Activated CD8-positive, alpha-beta memory T cell treated with anti-CD3 and anti-CD28 coated beads, Interleukin-2, amount 10 ng/mL, durations not matched to agents 7 days and 5 days (primary cell): ENCODE measurements around the gene RPS17. TPM values are rescaled to one million over a fixed set of nuclear protein-coding genes. Genes with fewer than 3 reads are reported as not detected.

Source experiments
- ATAC-seq: fragments of 150-1000 bp; cut with Tn5 transposase; one replicate; pipeline ENCODE4 v1.10.0; 2021; ENCODE audit warnings: moderate library complexity
- CTCF ChIA-PET: fragments of 350-600 bp; sonication (Branson Sonifier 250); formaldehyde crosslinking; loops from one replicate; lab custom pipeline; 2021; ENCODE audit warnings: antibody characterized with exemption; lab: Charles Lee
- DNase-seq: peaks from one replicate; pipeline ENCODE4 v3.0.0-alpha.2; 2020
- H3K27ac Mint-ChIP-seq: one replicate; pipeline ENCODE4 v1.8.0; 2021; ENCODE audit warnings: mild to moderate bottlenecking, mixed read lengths
- H3K27me3 Mint-ChIP-seq: one replicate; pipeline ENCODE4 v1.8.0; 2021; ENCODE audit warnings: mixed read lengths
- H3K36me3 Mint-ChIP-seq: one replicate; pipeline ENCODE4 v1.8.0; 2021; ENCODE audit warnings: mild to moderate bottlenecking, mixed read lengths
- H3K4me1 Mint-ChIP-seq: one replicate; pipeline ENCODE4 v1.8.0; 2021; ENCODE audit warnings: mixed read lengths
- H3K4me3 Mint-ChIP-seq: one replicate; pipeline ENCODE4 v1.8.0; 2021; ENCODE audit warnings: mild to moderate bottlenecking, moderate library complexity, mixed read lengths
- H3K9me3 Mint-ChIP-seq: one replicate; pipeline ENCODE4 v1.8.0; 2022; ENCODE audit warnings: low read depth, mixed read lengths
- total RNA-seq, 2 experiments: library from RNA; stranded (reverse); gene quantifications; one replicate each; pipeline ENCODE4 v1.2.3, GENCODE V29; 2021

RPS17 gene
- total RNA-seq = 1,000 to 10,000 TPM; 1,238 to 1,479 TPM

DNA sequence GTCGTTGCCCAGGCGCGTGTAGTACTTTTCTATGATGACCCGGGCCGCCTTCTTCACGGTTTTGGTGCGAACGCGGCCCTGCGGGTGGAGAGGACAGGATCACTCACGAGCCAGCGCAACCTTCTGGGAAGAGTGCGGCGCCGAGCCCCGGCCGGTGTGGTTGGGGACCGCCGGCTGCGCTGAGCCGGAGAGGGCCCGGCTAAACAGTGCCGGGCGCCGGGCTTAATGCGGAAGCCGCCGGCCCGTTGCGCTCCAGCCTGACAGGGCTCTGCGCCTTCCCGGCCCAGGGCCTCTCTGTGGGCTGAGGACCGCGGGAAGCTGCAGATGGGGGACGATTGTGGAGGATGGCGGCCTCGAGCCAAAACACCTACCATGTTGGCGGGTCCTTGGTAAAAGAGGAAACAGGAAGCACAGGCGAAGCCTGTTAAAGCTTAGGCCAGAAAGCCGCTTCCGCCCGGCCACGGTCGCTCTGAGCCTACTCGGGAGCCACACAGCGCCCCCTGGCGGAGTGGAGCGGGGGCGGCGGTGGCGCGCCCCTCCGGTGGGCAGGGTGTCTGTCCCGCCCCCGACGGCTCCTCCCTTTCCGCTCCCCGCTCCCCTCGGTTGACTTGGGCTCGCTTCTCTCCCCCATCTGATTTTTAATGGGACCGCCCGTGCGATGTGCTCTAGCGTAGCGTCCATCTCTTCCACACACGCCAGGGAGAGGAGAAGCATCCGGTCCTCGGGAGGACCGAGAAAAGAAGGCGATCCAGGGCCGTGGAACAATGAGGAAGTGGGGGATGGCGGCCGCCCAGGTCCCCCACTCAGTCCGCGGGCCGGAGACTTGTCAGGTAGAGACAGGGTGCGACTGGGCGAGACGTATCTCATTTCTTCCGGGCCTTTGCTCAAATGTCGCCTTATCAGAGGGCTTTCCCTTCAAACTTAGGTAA lies at the start of gene RPS17:
Gene RPS17, minus strand, starts transcription at position 403 of the 929 bp plus-strand sequence. Its CDS starts 29 bp downstream, at position 374.
- peaks cover 46% of the 10 kb centered on the region for H3K36me3 Mint-ChIP-seq

GRCh38 chr15:82587805-82588204 lies 47.5 kb upstream of the RPS17 start:
- CTCF ChIA-PET = no interaction called here
- Mint-ChIP-seq H3K4me3 (no peak overlapping the region), H3K36me3 (no peaks in the 10 kb centered on the region), H3K27ac (no peak overlapping the region), H3K27me3 (peaks cover 37% of the 10 kb centered on the region), H3K9me3 (no peaks in the 10 kb centered on the region), H3K4me1 (no peaks in the 10 kb centered on the region)
- DNase-seq = no peak
- ATAC-seq = no peak

More for the DNA sequence above, at the start of gene RPS17:
- ATAC-seq (peak; percentile 96), DNase-seq (peak; percentile 97)
- Mint-ChIP-seq H3K4me1 (peaks cover 40% of the 10 kb centered on the region), H3K9me3 (no peaks in the 10 kb centered on the region), H3K4me3 (peak within 1 kb of the TSS; percentile 90), H3K27ac (peak within 1 kb of the TSS; percentile 96), H3K27me3 (peaks cover 14% of the 10 kb centered on the region)
- CTCF ChIA-PET = interaction anchor here (0.7 to 6.9 kb wide), 9 partner anchors 9 to 666 kb away, joined by 3 to 75 read pairs (median 4); partner anchors contain the start of genes C15orf40 and RAMAC

GRCh38 chr15:82585072-82585471 lies 44.8 kb upstream of the RPS17 start:
- no peaks in the 10 kb centered on the region for H3K4me1 Mint-ChIP-seq
- ATAC-seq = no peak
- no peak overlapping the region for H3K4me3 Mint-ChIP-seq
- CTCF ChIA-PET = interaction anchor here (1.3 kb wide), 1 partner anchor 13 kb away, joined by 3 read pairs; no protein-coding TSS in a partner anchor
- no peak for DNase-seq
- no peaks in the 10 kb centered on the region for H3K9me3 Mint-ChIP-seq
- peaks cover 31% of the 10 kb centered on the region for H3K27me3 Mint-ChIP-seq
- no peak overlapping the region for H3K27ac Mint-ChIP-seq
- H3K36me3 Mint-ChIP-seq = no peaks in the 10 kb centered on the region

GRCh38 chr15:82580713-82581112 lies 40.5 kb upstream of the RPS17 start:
- Mint-ChIP-seq H3K4me3 (no peak overlapping the region), H3K9me3 (no peaks in the 10 kb centered on the region), H3K36me3 (no peaks in the 10 kb centered on the region), H3K4me1 (no peaks in the 10 kb centered on the region), H3K27ac (no peak overlapping the region), H3K27me3 (peaks cover 14% of the 10 kb centered on the region)
- no peak for DNase-seq
- no peak for ATAC-seq
- CTCF ChIA-PET = interaction anchor here (0.6 kb wide), 1 partner anchor 40 kb away, joined by 3 read pairs; no protein-coding TSS in a partner anchor

DNA sequence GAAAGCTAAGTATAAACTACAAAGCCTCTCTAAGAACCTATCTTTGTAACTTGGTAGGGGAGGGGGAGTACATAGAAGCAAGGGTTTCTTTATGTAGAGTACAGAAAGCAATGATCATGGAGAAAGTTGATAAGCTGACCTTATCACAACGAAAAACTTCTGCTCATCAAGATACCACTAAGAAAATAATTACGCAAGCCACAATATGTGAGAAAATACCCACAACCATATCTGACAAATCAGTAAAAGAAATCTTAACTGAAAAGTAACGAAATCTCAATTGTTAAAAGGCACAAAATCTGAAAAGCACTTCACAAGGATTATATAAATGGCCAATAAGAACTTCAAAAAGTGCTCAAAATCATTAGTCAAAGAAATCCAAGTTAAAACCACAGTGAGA lies 35.1 kb upstream of the RPS17 start:
- no peak overlapping the region for H3K27ac Mint-ChIP-seq
- H3K36me3 Mint-ChIP-seq = no peaks in the 10 kb centered on the region
- H3K4me1 Mint-ChIP-seq = no peaks in the 10 kb centered on the region
- ATAC-seq (no peak), DNase-seq (no peak)
- peaks cover 30% of the 10 kb centered on the region for H3K27me3 Mint-ChIP-seq
- CTCF ChIA-PET = interaction anchor here (0.7 kb wide), 1 partner anchor 68 kb away, joined by 3 read pairs; no protein-coding TSS in a partner anchor
- H3K9me3 Mint-ChIP-seq = no peaks in the 10 kb centered on the region
- no peak overlapping the region for H3K4me3 Mint-ChIP-seq

DNA sequence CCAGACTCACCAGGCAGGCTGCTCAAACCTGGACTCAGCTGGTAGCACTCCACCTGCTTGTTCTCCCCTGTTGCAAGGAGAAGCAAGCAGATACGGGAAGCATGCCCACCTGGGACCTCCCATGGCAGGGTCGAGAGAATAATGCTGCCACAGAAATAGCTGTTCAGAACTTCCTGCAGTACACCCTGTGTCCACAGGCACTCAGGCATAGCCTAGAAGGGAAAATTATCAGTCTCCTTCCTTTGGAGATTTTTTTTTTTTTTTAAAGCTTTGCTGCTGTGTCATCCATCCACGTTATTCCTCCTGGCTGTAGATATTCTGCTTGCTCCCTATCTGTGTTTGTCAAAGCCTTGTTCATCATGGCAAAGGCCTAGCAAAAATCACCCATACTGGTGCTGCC lies 32.7 kb upstream of the RPS17 start:
- H3K9me3 Mint-ChIP-seq = no peaks in the 10 kb centered on the region
- no peak overlapping the region for H3K4me3 Mint-ChIP-seq
- CTCF ChIA-PET = no interaction called here

DNA sequence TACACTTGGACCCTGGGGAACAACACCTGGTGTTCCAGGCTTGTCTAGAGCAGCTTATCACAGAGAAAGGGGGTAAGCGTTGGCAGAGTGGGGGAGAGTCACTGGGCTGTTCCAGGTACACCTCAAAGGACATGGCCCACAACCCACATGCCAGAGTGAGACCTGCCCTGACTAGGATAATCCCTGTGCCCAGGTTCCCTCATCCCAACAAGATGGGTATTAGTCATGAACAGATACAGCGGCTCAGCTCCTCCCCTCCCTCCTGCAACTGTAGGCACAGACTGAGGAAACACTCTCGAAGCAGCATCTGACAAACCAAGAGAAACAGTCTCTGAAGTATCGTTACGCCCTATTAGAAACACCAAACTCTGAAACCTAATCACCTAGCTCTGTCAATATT lies 32.1 kb upstream of the RPS17 start:
- H3K4me3 Mint-ChIP-seq = no peak overlapping the region
- no peaks in the 10 kb centered on the region for H3K9me3 Mint-ChIP-seq
- no peak for ATAC-seq
- CTCF ChIA-PET = interaction anchor here (0.9 kb wide), 1 partner anchor 12 kb away, joined by 3 read pairs; no protein-coding TSS in a partner anchor
- H3K4me1 Mint-ChIP-seq = no peaks in the 10 kb centered on the region
- no peak for DNase-seq
- no peak overlapping the region for H3K27ac Mint-ChIP-seq
- peaks cover 30% of the 10 kb centered on the region for H3K27me3 Mint-ChIP-seq
- no peaks in the 10 kb centered on the region for H3K36me3 Mint-ChIP-seq

More for the DNA sequence above, 32.7 kb upstream of the RPS17 start:
- no peaks in the 10 kb centered on the region for H3K36me3 Mint-ChIP-seq
- H3K27ac Mint-ChIP-seq = no peak overlapping the region
- DNase-seq (no peak), ATAC-seq (no peak)
- no peaks in the 10 kb centered on the region for H3K4me1 Mint-ChIP-seq
- peaks cover 30% of the 10 kb centered on the region for H3K27me3 Mint-ChIP-seq

- no peak for ATAC-seq
- H3K27me3 Mint-ChIP-seq = peaks cover 30% of the 10 kb centered on the region
- H3K36me3 Mint-ChIP-seq = no peaks in the 10 kb centered on the region
- no peaks in the 10 kb centered on the region for H3K4me1 Mint-ChIP-seq
- no peaks in the 10 kb centered on the region for H3K9me3 Mint-ChIP-seq
- no peak overlapping the region for H3K27ac Mint-ChIP-seq
- CTCF ChIA-PET = interaction anchor here (0.9 kb wide), 1 partner anchor 13 kb away, joined by 3 read pairs; no protein-coding TSS in a partner anchor
- H3K4me3 Mint-ChIP-seq = no peak overlapping the region
- no peak for DNase-seq
Measured at GRCh38 chr15:82571722-82572222, 31.5 kb upstream of the RPS17 start.

DNA sequence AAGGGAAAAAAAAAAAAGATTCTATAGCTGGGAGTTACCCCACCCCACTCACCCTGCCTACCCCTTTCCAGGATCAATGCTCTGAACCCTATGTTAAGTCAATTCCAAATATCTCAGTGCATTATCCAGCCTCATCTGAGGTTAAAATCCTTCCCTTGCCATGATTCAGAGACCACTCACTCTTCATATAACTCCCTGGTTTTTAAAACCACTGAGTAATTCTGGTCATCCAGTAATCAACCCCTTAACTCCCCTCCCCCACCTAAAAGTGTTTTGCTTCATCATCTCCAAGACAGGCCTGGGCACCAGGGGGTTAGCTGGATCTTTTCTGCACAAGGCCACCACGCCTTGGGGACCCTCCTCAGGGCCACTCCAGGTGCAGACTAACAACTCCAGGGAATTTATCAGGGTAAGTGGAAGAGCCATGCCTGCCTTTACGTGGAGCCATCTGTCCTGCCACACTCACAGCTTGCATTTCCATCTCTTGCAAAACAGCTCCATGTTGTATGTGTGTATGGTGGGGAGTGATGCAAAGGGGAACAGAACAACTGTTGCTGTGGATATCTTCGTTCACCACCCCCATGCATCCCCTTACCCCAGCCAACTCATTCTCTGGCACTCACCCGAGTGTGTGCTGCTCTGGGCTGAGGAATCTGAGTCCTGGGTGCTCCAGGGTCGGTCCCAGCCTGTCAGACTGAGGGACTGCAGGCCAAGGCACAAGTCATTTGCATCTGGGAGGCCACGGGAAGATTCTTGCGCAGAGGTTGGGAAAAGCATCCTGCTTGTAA lies 30.7 kb upstream of the RPS17 start:
- H3K27ac Mint-ChIP-seq = no peak overlapping the region
- peaks cover 27% of the 10 kb centered on the region for H3K27me3 Mint-ChIP-seq
- no peak for ATAC-seq
- no peak overlapping the region for H3K4me3 Mint-ChIP-seq
- no peaks in the 10 kb centered on the region for H3K9me3 Mint-ChIP-seq
- DNase-seq = no peak
- no peaks in the 10 kb centered on the region for H3K36me3 Mint-ChIP-seq
- CTCF ChIA-PET = no interaction called here
- no peaks in the 10 kb centered on the region for H3K4me1 Mint-ChIP-seq

DNA sequence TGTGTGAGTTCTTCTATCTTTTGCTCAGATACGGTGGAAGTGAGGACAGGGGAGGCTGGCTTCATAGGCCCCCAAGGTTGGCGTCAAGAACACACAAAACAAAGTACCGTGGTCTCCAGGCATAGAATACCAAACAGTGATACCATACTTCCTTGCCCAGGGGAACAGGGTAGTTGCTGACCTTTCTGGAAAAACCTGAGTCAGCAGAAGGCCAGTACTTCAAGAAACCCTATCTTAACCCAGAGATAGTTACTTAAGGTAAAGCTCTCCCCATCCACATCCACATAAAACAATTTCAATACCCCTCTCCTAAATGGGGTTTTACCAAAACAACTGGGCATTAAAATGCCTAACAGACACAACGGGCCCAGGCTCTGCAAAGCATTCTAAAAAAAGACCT lies 29.6 kb upstream of the RPS17 start:
- peaks cover 20% of the 10 kb centered on the region for H3K27me3 Mint-ChIP-seq
- no peak overlapping the region for H3K4me3 Mint-ChIP-seq
- DNase-seq (no peak), ATAC-seq (no peak)
- no peak overlapping the region for H3K27ac Mint-ChIP-seq
- CTCF ChIA-PET = no interaction called here
- H3K4me1 Mint-ChIP-seq = no peaks in the 10 kb centered on the region
- no peaks in the 10 kb centered on the region for H3K9me3 Mint-ChIP-seq
- H3K36me3 Mint-ChIP-seq = no peaks in the 10 kb centered on the region

DNA sequence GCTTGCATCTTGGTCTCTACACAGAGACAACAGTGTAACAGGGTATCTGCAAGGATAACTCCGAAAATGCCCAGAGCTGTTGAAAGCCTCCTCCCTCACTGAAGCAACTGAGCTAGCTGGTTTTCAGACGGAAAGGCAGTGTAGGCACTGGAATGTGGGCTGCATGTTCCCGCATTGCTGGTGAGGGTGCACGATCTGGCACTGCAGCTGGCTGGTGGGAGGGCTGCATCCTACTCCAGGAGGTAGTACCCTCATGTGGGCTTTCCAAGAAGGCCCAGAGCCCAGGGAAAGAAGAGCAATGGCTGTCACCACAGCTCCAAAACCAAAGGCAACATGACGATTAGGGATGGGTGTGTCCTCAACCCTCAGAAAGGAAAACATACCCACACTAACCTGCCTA lies 28.7 kb upstream of the RPS17 start:
- H3K9me3 Mint-ChIP-seq = no peaks in the 10 kb centered on the region
- no peak overlapping the region for H3K4me3 Mint-ChIP-seq
- H3K27ac Mint-ChIP-seq = no peak overlapping the region
- H3K27me3 Mint-ChIP-seq = peaks cover 22% of the 10 kb centered on the region
- CTCF ChIA-PET = no interaction called here
- DNase-seq = no peak
- H3K36me3 Mint-ChIP-seq = no peaks in the 10 kb centered on the region
- H3K4me1 Mint-ChIP-seq = no peaks in the 10 kb centered on the region
- no peak for ATAC-seq

GRCh38 chr15:82567661-82568060 lies 27.4 kb upstream of the RPS17 start:
- no peak overlapping the region for H3K4me3 Mint-ChIP-seq
- CTCF ChIA-PET = no interaction called here
- H3K36me3 Mint-ChIP-seq = no peaks in the 10 kb centered on the region
- DNase-seq (no peak), ATAC-seq (no peak)
- no peaks in the 10 kb centered on the region for H3K4me1 Mint-ChIP-seq
- peaks cover 16% of the 10 kb centered on the region for H3K27me3 Mint-ChIP-seq
- no peaks in the 10 kb centered on the region for H3K9me3 Mint-ChIP-seq
- no peak overlapping the region for H3K27ac Mint-ChIP-seq

DNA sequence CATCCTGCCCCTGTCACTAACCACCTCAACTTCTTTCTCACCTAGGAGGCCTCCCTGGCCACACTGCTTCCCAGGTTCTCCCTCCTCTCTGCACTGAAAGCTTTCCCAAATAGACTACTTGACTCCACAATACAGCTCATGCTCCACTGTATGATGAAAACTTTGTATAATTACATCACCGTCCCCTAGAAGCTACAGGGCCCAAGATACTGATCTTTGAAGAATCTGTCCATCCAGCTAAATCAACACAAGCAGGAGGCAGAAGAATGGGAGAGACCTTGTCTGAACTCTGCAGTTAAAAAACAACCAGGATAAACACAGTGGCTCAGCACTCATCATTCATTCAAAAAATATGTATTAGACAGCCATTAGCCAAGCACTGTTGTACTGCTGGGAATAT lies 26.4 kb upstream of the RPS17 start:
- no peak for ATAC-seq
- H3K27me3 Mint-ChIP-seq = peaks cover 12% of the 10 kb centered on the region
- CTCF ChIA-PET = no interaction called here
- no peak overlapping the region for H3K4me3 Mint-ChIP-seq
- DNase-seq = no peak
- no peaks in the 10 kb centered on the region for H3K36me3 Mint-ChIP-seq
- no peaks in the 10 kb centered on the region for H3K9me3 Mint-ChIP-seq
- H3K4me1 Mint-ChIP-seq = no peaks in the 10 kb centered on the region
- no peak overlapping the region for H3K27ac Mint-ChIP-seq
